NCI-H2196 treated with DMSO at 0.1 percent for 48 hours (cell line): Measurements from ENCODE around the gene RNGTT.
A peak's percentile ranks its signal among the peaks of the same experiment; 100 is the strongest.
"Not testable (repeated sequence)": the region's sequence is repeated elsewhere in the genome, so short reads cannot be mapped to it uniquely, and the experiment has no call there.

Experiments
- DNase-seq: peaks from one replicate; lab custom pipeline; 2025; ENCODE audit not compliant: unreplicated experiment; lab: John Stamatoyannopoulos, UW

Gene RNGTT

GRCh38 chr6:88825856-88826255, 137.6 kb downstream of the RNGTT start:
- no peak for DNase-seq

GRCh38 chr6:88823998-88824397, 139.4 kb downstream of the RNGTT start:
- no peak for DNase-seq

- DNase-seq = no peak
These were observed 147.9 kb downstream of the RNGTT start for GRCh38 chr6:88815491-88815890.

- DNase-seq = no peak
These were observed 148.5 kb downstream of the RNGTT start for GRCh38 chr6:88814909-88815308.

GRCh38 chr6:88813045-88813444, 150.4 kb downstream of the RNGTT start:
- no peak for DNase-seq

- DNase-seq = no peak
These were observed 152.7 kb downstream of the RNGTT start for GRCh38 chr6:88810701-88811100.

- DNase-seq = no peak
These were observed 153.3 kb downstream of the RNGTT start for GRCh38 chr6:88810089-88810488.

- DNase-seq = no peak
These were observed 155.0 kb downstream of the RNGTT start for GRCh38 chr6:88808381-88808780.

- no peak for DNase-seq
These were observed 155.8 kb downstream of the RNGTT start for GRCh38 chr6:88807622-88808021.

- no peak for DNase-seq
These were observed 156.7 kb downstream of the RNGTT start for GRCh38 chr6:88806728-88807127.

- no peak for DNase-seq
These were observed 158.7 kb downstream of the RNGTT start for GRCh38 chr6:88804701-88805100.

- no peak for DNase-seq
These were observed 177.9 kb downstream of the RNGTT start for GRCh38 chr6:88785478-88785877.

GRCh38 chr6:88780714-88781389, 182.6 kb downstream of the RNGTT start:
- DNase-seq = peak; percentile 40

- no peak for DNase-seq
These were observed 187.4 kb downstream of the RNGTT start for GRCh38 chr6:88775866-88776571.

GRCh38 chr6:88768114-88768513, 195.3 kb downstream of the RNGTT start:
- not testable (repeated sequence) for DNase-seq

GRCh38 chr6:88764081-88764480, 199.3 kb downstream of the RNGTT start:
- no peak for DNase-seq

GRCh38 chr6:88763160-88763559, 200.3 kb downstream of the RNGTT start:
- DNase-seq = no peak

- DNase-seq = no peak
These were observed 202.0 kb downstream of the RNGTT start for GRCh38 chr6:88761237-88762031.

- no peak for DNase-seq
These were observed 203.3 kb downstream of the RNGTT start for GRCh38 chr6:88760091-88760490.

GRCh38 chr6:88750936-88751335, 212.5 kb downstream of the RNGTT start:
- DNase-seq = no peak

- DNase-seq = no peak
These were observed 213.6 kb downstream of the RNGTT start for GRCh38 chr6:88749849-88750248.

- DNase-seq = no peak
These were observed 215.3 kb downstream of the RNGTT start for GRCh38 chr6:88748141-88748540.
